Right cardiac atrium (tissue), 5 donors: ENCODE measurements around the gene CA7. TPM values are rescaled to one million over a fixed set of nuclear protein-coding genes. Genes with fewer than 3 reads are reported as not detected.
"Not testable (repeated sequence)": the region's sequence is repeated elsewhere in the genome, so short reads cannot be mapped to it uniquely, and the experiment has no call there.

Source experiments
- ATAC-seq, 2 donors: fragments of 200-7000 bp; cut with Tn5 transposase; one replicate each; pipeline versions ENCODE4 v1.8.0 to v1.9.1; 2020; ENCODE audit warnings: moderate library complexity in 2 of 2, mild to moderate bottlenecking in 1 of 2
- DNase-seq, 3 donors: peaks; one replicate each; pipeline ENCODE4 v3.0.0-alpha.2; 2020
- H3K27ac ChIP-seq: one replicate; pipeline ENCODE4 v1.5.1; 2013; ENCODE audit warnings: mild to moderate bottlenecking, low read length, control low read depth, moderate library complexity
- H3K27me3 ChIP-seq: one replicate; pipeline ENCODE4 v1.6.1; 2013; ENCODE audit not compliant: control insufficient read depth, insufficient read depth
- H3K4me1 ChIP-seq: one replicate; pipeline ENCODE4 v1.6.1; 2013; ENCODE audit warnings: low read length; ENCODE audit not compliant: control insufficient read depth, insufficient read depth
- H3K4me3 ChIP-seq: one replicate; pipeline ENCODE4 v1.5.1; 2013; ENCODE audit warnings: low read length, control low read depth
- H3K9me3 ChIP-seq: one replicate; pipeline ENCODE4 v1.6.1; 2013; ENCODE audit warnings: low read length; ENCODE audit not compliant: control insufficient read depth
- WGBS: extraction: QIAGEN DNeasy Blood & Tissue Kit; methylation state at CpG from one replicate; pipeline ENCODE4 v1.1.7; 2013; 5-methylcytosine and 5-hydroxymethylcytosine counted together
- intact Hi-C, 4 donors: fragments of 100-400 bp; cut with DNase I; formaldehyde crosslinking; loops; one replicate each; pipeline versions ENCODE4 v1.11.0 to v1.14.0; 2022 to 2023
- polyA plus RNA-seq: library from polyadenylated mRNA; stranded (reverse); fragments of 200-250 nt; gene quantifications from one replicate; pipeline ENCODE4 v1.2.3, GENCODE V29; 2013
- total RNA-seq, 4 donors: library from RNA; stranded (reverse); fragmentation: NEBNext Ultra II Directional; extraction: Animal tissue kit (Norgen Biotek cat#: 25700); gene quantifications; one replicate each; pipeline ENCODE4 v1.2.1, GENCODE V29; 2021
- donor health status: healthy with polysubstance abuse.
- donor health status: DM: no; HTN: yes; CAD: no.
- donor health status: DM: no; HTN: no; CAD: no.
- donor health status: DM: no; HTN: yes; CAD: no; lungs with severe emphysema.
- donor health status: DM: yes; HTN: yes; CAD: no.

The CA7 gene
- total and polyA plus RNA-seq, 5 donors: not detected

DNA sequence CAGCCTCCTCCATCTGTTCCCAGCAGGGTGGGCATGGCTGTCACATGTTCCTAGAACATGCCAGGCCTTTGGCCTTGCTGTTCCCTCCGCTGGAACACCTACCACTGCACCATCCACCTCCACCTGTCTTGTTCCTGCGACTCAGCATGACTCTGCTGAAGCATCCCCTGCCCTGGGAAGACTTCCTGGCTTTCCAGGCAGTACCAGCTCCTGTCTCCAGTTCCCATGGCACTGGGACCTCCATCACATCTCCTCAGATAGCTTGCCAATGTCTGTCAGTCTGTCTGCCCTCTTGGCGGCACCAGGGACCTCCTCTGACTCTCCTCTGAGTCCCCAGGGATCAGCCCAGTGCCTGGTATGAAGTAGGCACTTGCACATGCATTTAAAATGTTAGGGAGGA is 51.8 kb downstream of the CA7 start:
- intact Hi-C loops: loop anchor here in 3 of 4 donors (5.0 to 10.0 kb wide), 2 partner anchors 36 to 49 kb away; partner anchors contain the start of gene CIAO2B (in 2 of the 3)
- peaks cover 15% of the 10 kb centered on the region for H3K4me1 ChIP-seq
- no peaks in the 10 kb centered on the region for H3K9me3 ChIP-seq
- H3K27ac ChIP-seq: no peak overlapping the region
- H3K27me3 ChIP-seq: no peaks in the 10 kb centered on the region
- H3K4me3 ChIP-seq: no peak overlapping the region
- WGBS: 93% methylated on average over 3 of the region's 3 CpGs
- ATAC-seq: no peak
- peak in 1 of 3 donors; percentile 37 for DNase-seq

DNA sequence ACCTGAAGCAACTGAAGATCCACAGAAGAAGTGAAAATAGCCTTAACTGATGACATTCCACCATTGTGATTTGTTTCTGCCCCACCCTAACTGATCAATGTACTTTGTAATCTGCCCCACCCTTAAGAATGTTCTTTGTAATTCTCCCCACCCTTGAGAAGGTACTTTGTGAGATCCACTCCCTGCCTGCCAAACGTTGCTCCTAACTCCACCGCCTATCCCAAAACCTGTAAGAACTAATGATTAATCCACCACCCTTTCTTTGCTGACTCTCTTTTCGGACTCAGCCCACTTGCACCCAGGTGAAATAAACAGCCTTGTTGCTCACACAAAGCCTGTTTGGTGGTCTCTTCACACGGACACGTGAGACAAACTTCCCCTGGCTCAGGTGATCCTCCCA is 52.5 kb downstream of the CA7 start:
- ATAC-seq, H3K4me3 ChIP-seq, H3K9me3 ChIP-seq, H3K27ac ChIP-seq, H3K27me3 ChIP-seq, DNase-seq: not testable (repeated sequence)
- 81% methylated on average over 5 of the region's 5 CpGs for WGBS
- intact Hi-C loops: loop anchor here in 3 of 4 donors (5.0 to 10.0 kb wide), 2 partner anchors 36 to 48 kb away; partner anchors contain the start of gene CIAO2B (in 2 of the 3)
- H3K4me1 ChIP-seq: peaks cover 20% of the 10 kb centered on the region

DNA sequence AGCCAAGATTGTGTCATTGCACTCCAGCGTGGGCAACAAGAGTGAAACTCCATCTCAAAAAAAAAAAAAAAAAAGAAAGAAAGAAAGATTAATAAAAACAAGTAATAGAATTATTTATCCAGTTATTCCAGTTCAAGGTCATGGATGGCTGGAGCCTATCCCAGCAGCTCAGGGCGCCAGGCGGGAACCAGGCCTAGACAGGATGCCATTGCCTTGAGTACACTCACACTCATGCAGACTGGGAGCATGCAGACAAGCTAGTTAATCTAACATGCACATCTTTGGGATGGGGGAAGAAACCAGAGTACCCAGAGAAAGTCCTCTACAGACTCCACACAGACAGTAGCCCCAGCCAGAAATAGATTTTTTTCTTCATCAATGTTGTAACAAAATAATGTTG is 54.0 kb downstream of the CA7 start:
- H3K4me3 ChIP-seq: no peak overlapping the region
- H3K4me1 ChIP-seq: peaks cover 27% of the 10 kb centered on the region
- 52% methylated on average over 3 of the region's 3 CpGs for WGBS
- intact Hi-C loops: loop anchor here in 3 of 4 donors (5.0 to 10.0 kb wide), 2 partner anchors 34 to 47 kb away; partner anchors contain the start of gene CIAO2B (in 2 of the 3)
- no peak for ATAC-seq
- DNase-seq: peak in 2 of 3 donors; percentile 75 to 77
- no peaks in the 10 kb centered on the region for H3K27me3 ChIP-seq
- H3K27ac ChIP-seq: no peak overlapping the region
- no peaks in the 10 kb centered on the region for H3K9me3 ChIP-seq

DNA sequence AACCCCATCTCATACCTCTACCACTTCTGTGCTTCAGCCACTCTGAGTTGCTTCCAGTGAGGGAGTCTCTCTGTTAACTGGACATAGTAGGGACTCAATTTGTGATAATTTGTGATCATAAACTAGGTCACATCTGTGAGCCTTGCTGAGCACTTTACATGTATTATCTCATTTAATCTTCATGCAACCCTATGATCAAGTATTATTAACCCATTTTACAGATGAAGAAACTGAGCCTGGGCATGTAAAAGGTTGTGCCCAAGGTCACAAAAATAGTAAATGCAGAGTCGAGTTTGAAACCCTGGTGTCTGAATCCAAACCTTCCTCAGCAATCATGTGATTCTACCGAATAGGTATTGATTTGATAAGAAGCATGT is 54.7 kb downstream of the CA7 start:
- Histone ChIP-seq H3K9me3 (no peaks in the 10 kb centered on the region), H3K27ac (peak overlapping the region; percentile 98), H3K27me3 (no peaks in the 10 kb centered on the region), H3K4me1 (peaks cover 27% of the 10 kb centered on the region), H3K4me3 (no peak overlapping the region)
- WGBS: 79% methylated on average over 2 of the region's 2 CpGs
- no peak for DNase-seq
- intact Hi-C loops: loop anchor here in 3 of 4 donors (5.0 to 10.0 kb wide), 2 partner anchors 33 to 46 kb away; partner anchors contain the start of gene CIAO2B (in 2 of the 3)
- no peak for ATAC-seq

GRCh38 chr16:66899310-66899944 is 55.2 kb downstream of the CA7 start:
- intact Hi-C loops: loop anchor here in 3 of 4 donors (5.0 to 10.0 kb wide), 2 partner anchors 33 to 45 kb away; partner anchors contain the start of gene CIAO2B (in 2 of the 3)

GRCh38 chr16:66899945-66900710 is 55.9 kb downstream of the CA7 start:
- ATAC-seq: peak; percentile 7 to 30
- Histone ChIP-seq H3K9me3 (no peaks in the 10 kb centered on the region), H3K4me3 (no peak overlapping the region), H3K27ac (peak overlapping the region; percentile 98), H3K27me3 (no peaks in the 10 kb centered on the region), H3K4me1 (peaks cover 27% of the 10 kb centered on the region)
- peak; percentile 80 to 92 (median 92) for DNase-seq
- intact Hi-C loops: loop anchor here in 3 of 4 donors (5.0 to 10.0 kb wide), 2 partner anchors 32 to 45 kb away; partner anchors contain the start of gene CIAO2B (in 2 of the 3)
- WGBS: 23% methylated on average over 9 of the region's 9 CpGs

More at GRCh38 chr16:66899310-66899944, 55.2 kb downstream of the CA7 start:
- Histone ChIP-seq H3K27me3 (no peaks in the 10 kb centered on the region), H3K9me3 (no peaks in the 10 kb centered on the region), H3K4me1 (peaks cover 27% of the 10 kb centered on the region), H3K27ac (peak overlapping the region; percentile 98), H3K4me3 (no peak overlapping the region)
- no peak for ATAC-seq
- WGBS: 77% methylated on average over 6 of the region's 6 CpGs
- DNase-seq: peak in 1 of 3 donors; percentile 49

GRCh38 chr16:66900721-66901441 is 56.7 kb downstream of the CA7 start:
- Histone ChIP-seq H3K4me3 (no peak overlapping the region), H3K27me3 (no peaks in the 10 kb centered on the region), H3K27ac (peak overlapping the region; percentile 98), H3K9me3 (no peaks in the 10 kb centered on the region), H3K4me1 (peaks cover 28% of the 10 kb centered on the region)
- WGBS: 26% methylated on average over 7 of the region's 7 CpGs
- ATAC-seq (peak in 1 of 2 donors; percentile 7), DNase-seq (peak in 1 of 3 donors; percentile 66)
- intact Hi-C loops: no loop called here

DNA sequence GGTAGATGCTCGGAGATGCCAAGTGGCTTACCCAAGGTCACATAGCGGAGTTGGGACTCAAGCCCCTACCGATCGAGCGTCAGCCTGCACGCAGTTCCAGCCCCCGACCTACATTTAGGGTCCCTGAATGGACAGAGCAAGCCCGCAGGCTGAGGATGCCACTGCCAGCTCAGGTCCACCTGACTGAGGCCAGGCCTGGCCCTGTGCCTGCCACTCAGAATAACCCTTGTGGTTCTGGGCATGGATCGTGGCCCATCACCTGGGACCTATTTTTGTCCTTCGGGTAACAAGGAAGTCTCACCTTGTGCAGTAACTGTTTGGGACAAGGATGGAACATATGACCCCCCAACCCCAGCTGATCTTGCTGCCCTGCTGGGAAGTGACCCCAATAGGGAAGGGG is 57.4 kb downstream of the CA7 start:
- intact Hi-C loops: no loop called here
- DNase-seq (peak in 1 of 3 donors; percentile 70), ATAC-seq (no peak)
- 75% methylated on average over 10 of the region's 10 CpGs for WGBS
- Histone ChIP-seq H3K4me1 (peaks cover 28% of the 10 kb centered on the region), H3K27ac (peak overlapping the region; percentile 98), H3K27me3 (no peaks in the 10 kb centered on the region), H3K4me3 (no peak overlapping the region), H3K9me3 (no peaks in the 10 kb centered on the region)

GRCh38 chr16:66902648-66903543 is 58.7 kb downstream of the CA7 start:
- peaks cover 28% of the 10 kb centered on the region for H3K4me1 ChIP-seq
- WGBS: 48% methylated on average over 14 of the region's 14 CpGs
- no peaks in the 10 kb centered on the region for H3K9me3 ChIP-seq
- peak overlapping the region; percentile 82 for H3K27ac ChIP-seq
- ATAC-seq (peak; percentile 54 to 56), DNase-seq (peak; percentile 65 to 84 (median 78))
- no peak overlapping the region for H3K4me3 ChIP-seq
- intact Hi-C loops: no loop called here
- H3K27me3 ChIP-seq: no peaks in the 10 kb centered on the region
